ENCODE measurements around the gene POU1F1. TPM values are rescaled to one million over a fixed set of nuclear protein-coding genes. Genes with fewer than 3 reads are reported as not detected.

POU1F1 gene
- total and polyA plus RNA-seq, 2 of the 4 experiments (the other 2 are of a cell fraction): not detected

DNA sequence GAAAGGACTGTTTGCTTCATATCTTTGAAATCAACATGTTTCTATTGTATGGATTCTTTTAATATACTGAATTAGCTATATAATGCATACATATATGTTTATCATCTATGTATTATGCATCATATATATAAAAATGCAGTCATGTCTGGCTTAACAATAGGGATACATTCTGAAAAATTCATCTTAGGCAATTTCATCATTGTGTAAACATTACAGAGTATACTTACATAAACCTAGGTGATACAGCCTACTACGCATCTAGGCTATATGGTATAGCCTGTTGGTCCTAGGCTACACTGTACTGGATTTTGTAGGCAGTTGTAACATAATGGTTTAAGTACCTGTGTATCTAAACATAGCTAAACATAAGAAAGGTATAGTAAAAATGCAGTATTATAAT is 27.6 kb downstream of the POU1F1 start:
- H2BK5ac ChIP-seq (ENCODE audit: low read depth, low read length, poor library complexity, severe bottlenecking): no peak overlapping the region
- no peak overlapping the region for H2AK5ac ChIP-seq (ENCODE audit: low read depth, low read length)
- no peak overlapping the region for H2BK15ac ChIP-seq (ENCODE audit: low read depth, low read length)
- intact Hi-C loops (cut with micrococcal nuclease): no loop called here
- H3K79me1 ChIP-seq (ENCODE audit: low read depth in 1 of 2, low read length in 2 of 2): no peaks in the 10 kb centered on the region; a peak in 1 of 4 replicates
- peaks cover 2% of the 10 kb centered on the region; the same call in 1 of the 2 replicates for H3K36me3 ChIP-seq (ENCODE audit: control insufficient read depth, insufficient read depth, low read length)
- no peaks in the 10 kb centered on the region for H3K9me1 ChIP-seq (ENCODE audit: insufficient read depth, low read length)
- in situ Hi-C loops (cut with MboI; ENCODE audit: low sequenced_read_pairs): no loop called here
- H3K9me3 ChIP-seq (ENCODE audit: control insufficient read depth, insufficient read depth, low read length): no peaks in the 10 kb centered on the region
- H3K4me3 ChIP-seq (ENCODE audit: insufficient read depth, low read depth, low read length): no peak overlapping the region
- no peak overlapping the region for H3K56ac ChIP-seq (ENCODE audit: extremely low read depth, insufficient read depth, low read length)
- no peak overlapping the region for H3K18ac ChIP-seq (ENCODE audit: low read depth, low read length)
- no peak overlapping the region for H3K23ac ChIP-seq (ENCODE audit: low read depth, low read length)
- no peak overlapping the region for H2BK20ac ChIP-seq (ENCODE audit: low read depth, low read length)
- H3K4ac ChIP-seq (ENCODE audit: low read depth, low read length): no peak overlapping the region
- H4K8ac ChIP-seq (ENCODE audit: low read depth in 2 of 2, low read length in 2 of 2): no peak overlapping the region
- TF ChIP-seq MAFK (IDR thresholded peaks at IDR 0.05; ENCODE audit: low read depth, low read length) (no peak), BHLHE40 (IDR thresholded peaks at IDR 0.05; ENCODE audit: low read depth, low read length) (no peak), RCOR1 (IDR thresholded peaks at IDR 0.05; ENCODE audit: insufficient replicate concordance, low read length) (no peak), RFX5 (IDR thresholded peaks at IDR 0.05; ENCODE audit: low read depth, low read length) (no peak), MAZ (IDR thresholded peaks at IDR 0.05; ENCODE audit: borderline replicate concordance, low read depth, low read length) (no peak), CHD1 (IDR thresholded peaks at IDR 0.05; ENCODE audit: low read depth, low read length) (no peak), NFE2L2 (IDR thresholded peaks at IDR 0.05; ENCODE audit: low read depth, low read length) (no peak), CEBPB (IDR thresholded peaks at IDR 0.05; ENCODE audit: low read depth, low read length) (no peak), POLR2A (IDR thresholded peaks at IDR 0.05; ENCODE audit: low read depth, low read length) (no peak), MXI1 (IDR thresholded peaks at IDR 0.05; ENCODE audit: borderline replicate concordance, low read depth, low read length) (no peak), RAD21 (IDR thresholded peaks at IDR 0.05; ENCODE audit: low read length) (no peak)
- TF ChIP-seq, protein P1, sequence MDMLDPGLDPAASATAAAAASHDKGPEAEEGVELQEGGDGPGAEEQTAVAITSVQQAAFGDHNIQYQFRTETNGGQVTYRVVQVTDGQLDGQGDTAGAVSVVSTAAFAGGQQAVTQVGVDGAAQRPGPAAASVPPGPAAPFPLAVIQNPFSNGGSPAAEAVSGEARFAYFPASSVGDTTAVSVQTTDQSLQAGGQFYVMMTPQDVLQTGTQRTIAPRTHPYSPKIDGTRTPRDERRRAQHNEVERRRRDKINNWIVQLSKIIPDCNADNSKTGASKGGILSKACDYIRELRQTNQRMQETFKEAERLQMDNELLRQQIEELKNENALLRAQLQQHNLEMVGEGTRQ (IDR thresholded peaks at IDR 0.05; ENCODE audit: low read depth, low read length): no peak
- TF ChIP-seq, protein P2, sequence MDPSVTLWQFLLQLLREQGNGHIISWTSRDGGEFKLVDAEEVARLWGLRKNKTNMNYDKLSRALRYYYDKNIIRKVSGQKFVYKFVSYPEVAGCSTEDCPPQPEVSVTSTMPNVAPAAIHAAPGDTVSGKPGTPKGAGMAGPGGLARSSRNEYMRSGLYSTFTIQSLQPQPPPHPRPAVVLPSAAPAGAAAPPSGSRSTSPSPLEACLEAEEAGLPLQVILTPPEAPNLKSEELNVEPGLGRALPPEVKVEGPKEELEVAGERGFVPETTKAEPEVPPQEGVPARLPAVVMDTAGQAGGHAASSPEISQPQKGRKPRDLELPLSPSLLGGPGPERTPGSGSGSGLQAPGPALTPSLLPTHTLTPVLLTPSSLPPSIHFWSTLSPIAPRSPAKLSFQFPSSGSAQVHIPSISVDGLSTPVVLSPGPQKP (IDR thresholded peaks at IDR 0.05; ENCODE audit: borderline replicate concordance, low read depth, low read length): no peak
- DNase-seq (no peak), ATAC-seq (ENCODE audit: low read depth) (no peak)
- H2AFZ ChIP-seq (replicated peaks; ENCODE audit: low read length, poor library complexity): no peak overlapping the region
- ChIA-PET CTCF (no interaction called here), POLR2A (ENCODE audit: unreplicated experiment) (interaction anchor here (0.6 kb wide), 1 partner anchor 15 kb away, joined by 3 read pairs; no protein-coding TSS in a partner anchor)
- H2AK9ac ChIP-seq (replicated peaks; ENCODE audit: low read depth, low read length, poor library complexity): no peak overlapping the region
- H4K20me1 ChIP-seq (ENCODE audit: insufficient read depth, low read length): no peaks in the 10 kb centered on the region
- no peak overlapping the region for H3K9ac ChIP-seq (ENCODE audit: low read depth, low read length)
- H4K91ac ChIP-seq (ENCODE audit: insufficient read depth, low read depth, low read length): no peak overlapping the region
- 0 out of 2 replicates have a peak, but pooled peaks cover 2% of the 10 kb centered on the region for H3K4me1 ChIP-seq (ENCODE audit: control insufficient read depth, insufficient read depth, low read length)
- no peak overlapping the region for H3K27ac ChIP-seq (ENCODE audit: insufficient read depth, low read length)
- no peak overlapping the region for H3K4me2 ChIP-seq (ENCODE audit: low read depth, low read length)
- no peak overlapping the region for H3K14ac ChIP-seq (replicated peaks; ENCODE audit: low read depth, low read length)
- no CpG with 5 or more reads among the region's 1 CpG for WGBS, 2 experiments (ENCODE audit: extremely low coverage in 2 of 2, insufficient read length in 1 of 2)
- dilution Hi-C loops (cut with HindIII; ENCODE audit: low sequenced_read_pairs, unreplicated experiment): no loop called here
- no TSS peak for BruUV-seq (replicated peaks)
- no peaks in the 10 kb centered on the region for H3K27me3 ChIP-seq (ENCODE audit: control insufficient read depth, insufficient read depth, low read length)
- no peak overlapping the region for H2BK120ac ChIP-seq (ENCODE audit: low read depth, low read length)
- H4K5ac ChIP-seq (ENCODE audit: low read depth, low read length): no peak overlapping the region

All from IMR-90 (cell line).